ENCODE measurements around the gene GLYR1. TPM values are rescaled to one million over a fixed set of nuclear protein-coding genes. Genes with fewer than 3 reads are reported as not detected.

Gene GLYR1
- total and polyA plus RNA-seq, 2 donors (not counting 1 experiment from before 2014, with no cell fraction given), result 34.0 to 137 TPM

GRCh38 chr16:4825196-4825595, 21.9 kb downstream of the GLYR1 start:
- POLR2A ChIA-PET, result no interaction called here
- no peak overlapping the region for H3K27ac Mint-ChIP-seq
- intact Hi-C loops (cut with micrococcal nuclease), result no loop called here

DNA sequence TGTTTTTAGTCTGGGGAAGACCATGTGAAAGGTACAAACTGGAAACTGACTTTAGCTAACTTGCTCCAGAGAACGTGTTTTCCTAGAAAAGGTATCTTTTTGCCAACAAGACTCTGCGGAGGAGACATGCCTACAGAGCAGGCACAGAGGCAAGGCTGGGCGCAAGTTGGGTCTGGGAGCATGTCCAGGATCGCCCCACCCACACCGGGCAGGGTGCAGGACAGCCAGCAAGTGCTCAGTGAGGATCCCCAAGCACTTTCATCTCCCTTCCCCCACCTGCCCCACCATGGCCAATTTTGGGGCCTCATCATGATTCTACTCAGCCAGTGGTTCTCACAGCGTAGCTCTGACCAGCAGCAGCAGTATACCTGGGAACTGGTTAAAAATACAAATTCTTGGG, 26.4 kb downstream of the GLYR1 start:
- H3K27me3 ChIP-seq (replicated peaks in 1 of 4; ENCODE audit: control extremely low read depth in 1 of 4, control insufficient read depth in 3 of 4, insufficient read depth in 4 of 4, low read length in 3 of 4), result no peaks in the 10 kb centered on the region
- H3K36me3 ChIP-seq (replicated peaks in 1 of 2; ENCODE audit: control extremely low read depth in 1 of 2, control insufficient read depth in 1 of 2, extremely low read depth in 1 of 2, insufficient read depth in 2 of 2, low read length in 1 of 2), result peaks cover 11 to 76% of the 10 kb centered on the region in 2 experiments
- no peaks in the 10 kb centered on the region for H3K9me3 Mint-ChIP-seq (ENCODE audit: insufficient read depth)
- H3K4me3 ChIP-seq (ENCODE audit: control extremely low read depth in 1 of 5, extremely low read depth in 1 of 5, insufficient read depth in 1 of 5, low read depth in 2 of 5, low read length in 4 of 5), result no peak overlapping the region
- H3K4me3 Mint-ChIP-seq, result no peak overlapping the region
- no peak for TF ChIP-seq CTCF (IDR thresholded peaks at IDR 0.05)
- no peak for TF ChIP-seq EZH2 (IDR thresholded peaks at IDR 0.05; ENCODE audit: borderline replicate concordance, insufficient read depth, low read depth, low read length, poor library complexity, severe bottlenecking)
- peaks cover 10% of the 10 kb centered on the region for H4K20me1 ChIP-seq (ENCODE audit: control insufficient read depth, insufficient read depth, low read length, poor library complexity, severe bottlenecking)
- H3K79me2 ChIP-seq (ENCODE audit: control insufficient read depth, insufficient read depth, low read length), result peaks cover 5% of the 10 kb centered on the region
- intact Hi-C loops (cut with micrococcal nuclease), result no loop called here
- 100% methylated on average over 6 of the region's 6 CpGs for WGBS (ENCODE audit: insufficient coverage)
- H3K9me3 ChIP-seq (ENCODE audit: control extremely low read depth in 1 of 3, control insufficient read depth in 2 of 3, insufficient read depth in 1 of 3, low read length in 2 of 3), result no peaks in the 10 kb centered on the region
- H3K27ac ChIP-seq (ENCODE audit: low read length in 2 of 2), result no peak overlapping the region
- DNase-seq (no peak), ATAC-seq (ENCODE audit: low read depth) (no peak)
- H2AFZ ChIP-seq (ENCODE audit: insufficient read depth, low read depth, low read length, poor library complexity, severe bottlenecking), result no peak overlapping the region
- H3K4me2 ChIP-seq (replicated peaks; ENCODE audit: low read depth, low read length, poor library complexity, severe bottlenecking), result no peak overlapping the region
- no peaks in the 10 kb centered on the region for H3K27me3 Mint-ChIP-seq
- H3K4me1 ChIP-seq (ENCODE audit: control insufficient read depth in 2 of 2, insufficient read depth in 2 of 2, low read length in 2 of 2), result no peaks in the 10 kb centered on the region
- no peak overlapping the region for H3K9ac ChIP-seq (ENCODE audit: low read length)
- no peaks in the 10 kb centered on the region for H3K4me1 Mint-ChIP-seq
- POLR2A ChIA-PET, result no interaction called here
- CTCF ChIA-PET, result no interaction called here
- no peak overlapping the region for H3K27ac Mint-ChIP-seq

More at GRCh38 chr16:4825196-4825595, 21.9 kb downstream of the GLYR1 start:
- Histone ChIP-seq H3K4me3 (ENCODE audit: control extremely low read depth in 1 of 5, extremely low read depth in 1 of 5, insufficient read depth in 1 of 5, low read depth in 2 of 5, low read length in 4 of 5) (no peak overlapping the region), H3K9me3 (ENCODE audit: control extremely low read depth in 1 of 3, control insufficient read depth in 2 of 3, insufficient read depth in 1 of 3, low read length in 2 of 3) (no peaks in the 10 kb centered on the region), H3K36me3 (replicated peaks in 1 of 2; ENCODE audit: control extremely low read depth in 1 of 2, control insufficient read depth in 1 of 2, extremely low read depth in 1 of 2, insufficient read depth in 2 of 2, low read length in 1 of 2) (peaks cover 12 to 78% of the 10 kb centered on the region in 2 experiments), H3K9ac (ENCODE audit: low read length) (no peak overlapping the region), H3K4me1 (ENCODE audit: control insufficient read depth in 2 of 2, insufficient read depth in 2 of 2, low read length in 2 of 2) (no peaks in the 10 kb centered on the region), H3K27ac (ENCODE audit: low read length in 2 of 2) (no peak overlapping the region), H3K79me2 (ENCODE audit: control insufficient read depth, insufficient read depth, low read length) (peaks cover 30% of the 10 kb centered on the region), H3K4me2 (replicated peaks; ENCODE audit: low read depth, low read length, poor library complexity, severe bottlenecking) (no peak overlapping the region), H2AFZ (ENCODE audit: insufficient read depth, low read depth, low read length, poor library complexity, severe bottlenecking) (no peak overlapping the region), H4K20me1 (ENCODE audit: control insufficient read depth, insufficient read depth, low read length, poor library complexity, severe bottlenecking) (peaks cover 32% of the 10 kb centered on the region), H3K27me3 (replicated peaks in 1 of 4; ENCODE audit: control extremely low read depth in 1 of 4, control insufficient read depth in 3 of 4, insufficient read depth in 4 of 4, low read length in 3 of 4) (no peaks in the 10 kb centered on the region)
- CTCF ChIA-PET, result no interaction called here
- TF ChIP-seq EZH2 (IDR thresholded peaks at IDR 0.05; ENCODE audit: borderline replicate concordance, insufficient read depth, low read depth, low read length, poor library complexity, severe bottlenecking) (no peak), CTCF (IDR thresholded peaks at IDR 0.05) (no peak)
- no peak overlapping the region for H3K4me3 Mint-ChIP-seq
- ATAC-seq (ENCODE audit: low read depth) (no peak), DNase-seq (no peak)
- H3K27me3 Mint-ChIP-seq, result no peaks in the 10 kb centered on the region
- WGBS (ENCODE audit: insufficient coverage), result 100% methylated on average over 7 of the region's 8 CpGs
- no peaks in the 10 kb centered on the region for H3K4me1 Mint-ChIP-seq
- H3K9me3 Mint-ChIP-seq (ENCODE audit: insufficient read depth), result no peaks in the 10 kb centered on the region

Data from B cell (primary cell).